ENCODE data around the gene MED29.

MED29 gene

GRCh38 chr19:39388657-39389056 is 2.5 kb upstream of the MED29 start:
- Histone ChIP-seq H3K27ac (peak overlapping the region in 3 of 21 experiments; percentile 19 to 99 (median 97)), H3K4me3 (no peak overlapping the region)

GRCh38 chr19:39389631-39390414 is 1.4 kb upstream of the MED29 start:
- H3K4me3 ChIP-seq: peak overlapping the region; percentile 54 to 92 (median 75)
- H3K27ac ChIP-seq: peak overlapping the region in 19 of 21 experiments; percentile 93 to 100 (median 99)

- peak overlapping the region; percentile 54 to 92 (median 75) for H3K4me3 ChIP-seq
- peak overlapping the region; percentile 93 to 100 (median 99) for H3K27ac ChIP-seq
Observed at GRCh38 chr19:39390451-39390750, 777 bp upstream of the MED29 start.

- peak overlapping the region in 4 of 7 experiments; percentile 1 to 10 (median 2) for H3K4me3 ChIP-seq
- peak overlapping the region; percentile 52 to 100 (median 95) for H3K27ac ChIP-seq
Observed at GRCh38 chr19:39397360-39398296, 6.5 kb downstream of the MED29 start.

- Histone ChIP-seq H3K4me3 (peak overlapping the region in 4 of 7 experiments; percentile 1 to 10 (median 2)), H3K27ac (peak overlapping the region; percentile 52 to 100 (median 95))
Observed at GRCh38 chr19:39398297-39398864, 7.2 kb downstream of the MED29 start.

- Histone ChIP-seq H3K4me3 (no peak overlapping the region), H3K27ac (peak overlapping the region in 18 of 21 experiments; percentile 10 to 100 (median 96))
Observed at GRCh38 chr19:39399668-39400050, 8.5 kb downstream of the MED29 start.

GRCh38 chr19:39400061-39400460 is 8.9 kb downstream of the MED29 start:
- Histone ChIP-seq H3K4me3 (no peak overlapping the region), H3K27ac (peak overlapping the region in 17 of 21 experiments; percentile 10 to 100 (median 95))

- H3K4me3 ChIP-seq: no peak overlapping the region
- H3K27ac ChIP-seq: peak overlapping the region; percentile 16 to 100 (median 100)
Observed at GRCh38 chr19:39401070-39401548, 9.9 kb downstream of the MED29 start.

- Histone ChIP-seq H3K27ac (peak overlapping the region; percentile 92 to 100 (median 100)), H3K4me3 (peak overlapping the region in 2 of 7 experiments; percentile 40)
Observed at GRCh38 chr19:39401549-39402345, 10.6 kb downstream of the MED29 start.

GRCh38 chr19:39402346-39403300 is 11.4 kb downstream of the MED29 start:
- Histone ChIP-seq H3K27ac (peak overlapping the region; percentile 92 to 100 (median 100)), H3K4me3 (peak overlapping the region; percentile 24 to 52 (median 40))

- H3K27ac ChIP-seq: peak overlapping the region; percentile 92 to 100 (median 100)
- H3K4me3 ChIP-seq: peak overlapping the region; percentile 24 to 52 (median 40)
Observed at GRCh38 chr19:39403331-39404312, 12.4 kb downstream of the MED29 start.

GRCh38 chr19:39405261-39405957 is 14.2 kb downstream of the MED29 start:
- H3K27ac ChIP-seq: peak overlapping the region; percentile 27 to 100 (median 99)
- peak overlapping the region in 6 of 7 experiments; percentile 67 to 92 (median 74) for H3K4me3 ChIP-seq

GRCh38 chr19:39405958-39406655 is 14.9 kb downstream of the MED29 start:
- Histone ChIP-seq H3K4me3 (peak overlapping the region; percentile 67 to 96 (median 79)), H3K27ac (peak overlapping the region; percentile 66 to 100 (median 99))

GRCh38 chr19:39406656-39407409 is 15.7 kb downstream of the MED29 start, which contains the start of gene ZFP36:
TSS of gene ZFP36 (plus strand) at chr19:39406847. CDS start at chr19:39406905, 58 bp downstream.
- Histone ChIP-seq H3K4me3 (peak within 1 kb of the TSS; percentile 67 to 96 (median 79)), H3K27ac (peak within 1 kb of the TSS; percentile 88 to 100 (median 99))

- Histone ChIP-seq H3K4me3 (peak overlapping the region; percentile 67 to 96 (median 79)), H3K27ac (peak overlapping the region; percentile 88 to 100 (median 99))
Observed at GRCh38 chr19:39407410-39407659, 16.2 kb downstream of the MED29 start.

Measured in skin epidermis (tissue), 12 donors.